HCT116 (cell line): ENCODE data around the gene PEX10. TPM values are rescaled to one million over a fixed set of nuclear protein-coding genes. Genes with fewer than 3 reads are reported as not detected.

Experiments used
- ATAC-seq: fragments of 200-7000 bp; cut with Tn5 transposase; 2 replicates; pipeline ENCODE4 v1.9.1; 2020; ENCODE audit warnings: mild to moderate bottlenecking, moderate library complexity
- BruUV-seq: library from RNA; stranded (reverse); fragments of 400-500 nt; replicated peaks from 2 replicates; lab custom pipeline; 2021; lab: Mats Ljungman, UMichigan
- CTCF ChIA-PET: fragments of 300-600 bp; sonication (Branson Sonifier 250); formaldehyde crosslinking; loops from one replicate; lab custom pipeline; 2021; ENCODE audit warnings: antibody characterized with exemption; lab: Charles Lee
- POLR2A ChIA-PET: fragments of 300-600, 350-600 bp; sonication (Branson Sonifier 250); formaldehyde crosslinking; loops from one replicate; lab custom pipeline; 2021; ENCODE audit warnings: antibody characterized with exemption; lab: Charles Lee
- RAD21 ChIA-PET, 2 experiments: fragments of 300-600 bp; sonication (Branson Sonifier 250); formaldehyde crosslinking; loops; one replicate each; lab custom pipeline; 2023; ENCODE audit warnings: low total read pairs in 2 of 2; ENCODE audit not compliant: uncharacterized antibody in 2 of 2, unreplicated experiment in 2 of 2, low non-redundant PET in 1 of 2; lab: Charles Lee
- DNase-seq: peaks from one replicate; pipeline ENCODE4 v3.0.0-alpha.2; 2010; ENCODE audit warnings: low read depth, low spot score
- H2AFZ ChIP-seq: fragments of 200-600 bp; shearing (Covaris generic), sonication (generic); 2 replicates; pipeline ENCODE4 v1.6.1; 2017; ENCODE audit warnings: low read depth, mixed run types, mixed read lengths, antibody characterized with exemption, low read length; ENCODE audit not compliant: poor library complexity, severe bottlenecking
- H3K27ac ChIP-seq: 2 replicates; pipeline ENCODE4 v1.5.1; 2012; ENCODE audit warnings: low read depth, low read length
- H3K27me3 ChIP-seq: fragments of 200-600 bp; sonication (generic); 2 replicates; pipeline ENCODE4 v1.6.1; 2016; ENCODE audit warnings: mixed run types, low read length, mixed read lengths; ENCODE audit not compliant: insufficient read depth
- H3K36me3 ChIP-seq, 2 experiments: fragments of 200-500 bp in 1 of 2; fragments of 200-600 bp in 1 of 2; sonication (Bioruptor generic) in 1 of 2; sonication (generic) in 1 of 2; 2 replicates each; pipeline versions ENCODE4 v1.5.1 to v1.6.1; 2014 to 2016; ENCODE audit warnings: low read length in 2 of 2, inconsistent platforms in 1 of 2, mixed read lengths in 1 of 2, mixed run types in 1 of 2; ENCODE audit not compliant: insufficient read depth in 2 of 2, control insufficient read depth in 1 of 2
- H3K4me1 ChIP-seq, 2 experiments: fragments of 200-600 bp in 1 of 2; sonication (generic) in 1 of 2; 2 replicates each; pipeline versions ENCODE4 v1.5.1 to v1.6.1; 2012 to 2017; ENCODE audit warnings: low read length in 2 of 2, inconsistent platforms in 1 of 2, mild to moderate bottlenecking in 1 of 2, mixed read lengths in 1 of 2, mixed run types in 1 of 2, moderate library complexity in 1 of 2; ENCODE audit not compliant: insufficient read depth in 2 of 2, control insufficient read depth in 1 of 2
- H3K4me2 ChIP-seq: fragments of 200-600 bp; sonication (generic); 2 replicates; pipeline ENCODE4 v1.6.1; 2017; ENCODE audit warnings: mixed run types, low read length, mixed read lengths
- H3K4me3 ChIP-seq, 2 experiments: fragments of 200-600 bp in 1 of 2; sonication (generic) in 1 of 2; replicated peaks in 1 of 2; 2 replicates each; pipeline ENCODE4 v1.5.1; 2011 to 2016; ENCODE audit warnings: low read length in 2 of 2, control low read depth in 1 of 2, low read depth in 1 of 2, mild to moderate bottlenecking in 1 of 2, mixed read lengths in 1 of 2, mixed run types in 1 of 2
- H3K79me2 ChIP-seq: fragments of 200-600 bp; sonication (generic); 2 replicates; pipeline ENCODE4 v1.6.1; 2017; ENCODE audit warnings: mild to moderate bottlenecking, mixed run types, low read length, moderate library complexity, mixed read lengths; ENCODE audit not compliant: insufficient read depth
- H3K9ac ChIP-seq: fragments of 200-600 bp; sonication (generic); 2 replicates; pipeline ENCODE4 v1.6.1; 2016; ENCODE audit warnings: low read length, mixed read lengths
- H3K9me2 ChIP-seq: fragments of 200-600 bp; sonication (generic), shearing (Covaris generic); 2 replicates; pipeline ENCODE4 v1.6.1; 2017; ENCODE audit warnings: mixed run types, mild to moderate bottlenecking, moderate library complexity; ENCODE audit not compliant: insufficient read depth
- H3K9me3 ChIP-seq, 2 experiments: fragments of 200-500 bp in 1 of 2; fragments of 200-600 bp in 1 of 2; sonication (Bioruptor generic) in 1 of 2; sonication (generic) in 1 of 2; 2 replicates each; pipeline ENCODE4 v1.6.1; 2014 to 2017; ENCODE audit warnings: low read length in 2 of 2, mixed read lengths in 2 of 2, inconsistent platforms in 1 of 2, low read depth in 1 of 2, mild to moderate bottlenecking in 1 of 2, mixed run types in 1 of 2, moderate library complexity in 1 of 2; ENCODE audit not compliant: control insufficient read depth in 1 of 2, insufficient read depth in 1 of 2
- H4K20me1 ChIP-seq: fragments of 200-600 bp; sonication (generic), shearing (Covaris generic); 2 replicates; pipeline ENCODE4 v1.6.1; 2017; ENCODE audit warnings: mixed run types, mild to moderate bottlenecking, moderate library complexity; ENCODE audit not compliant: insufficient read depth
- CBX3 ChIP-seq: IDR thresholded peaks from 2 replicates; pipeline ENCODE4 v1.6.1; 2012; ENCODE audit warnings: low read depth
- CEBPB ChIP-seq: IDR thresholded peaks from 2 replicates; pipeline ENCODE4 v1.6.1; 2012; ENCODE audit warnings: low read depth
- EGR1 ChIP-seq: IDR thresholded peaks from 2 replicates; pipeline ENCODE4 v1.6.1; 2012; ENCODE audit warnings: low read depth
- intact Hi-C: fragments of 100-400 bp; cut with micrococcal nuclease; formaldehyde crosslinking; loops from 2 replicates; pipeline ENCODE4 v1.10.0; 2022
- total RNA-seq: library from RNA; stranded (reverse); gene quantifications from one replicate; pipeline ENCODE4 v1.2.1, GENCODE V29; 2021; ENCODE audit not compliant: unreplicated experiment
- TF ChIP-seq, protein P1 (sequence below): IDR thresholded peaks from 2 replicates; pipeline ENCODE4 v1.6.1; 2012; ENCODE audit warnings: low read depth
- TF ChIP-seq, protein P2 (sequence below), 3 experiments: fragments of 200-600 bp in 1 of 3; sonication (generic) in 1 of 3; IDR thresholded peaks in 2 of 3; conservative IDR thresholded peaks in 1 of 3; 2 replicates each; pipeline ENCODE4 v1.5.1; 2012 to 2017; ENCODE audit warnings: low read depth in 2 of 3, low read length in 2 of 3, antibody characterized with exemption in 1 of 3, borderline replicate concordance in 1 of 3, control low read depth in 1 of 3, mild to moderate bottlenecking in 1 of 3, mixed read lengths in 1 of 3, mixed run types in 1 of 3, moderate library complexity in 1 of 3; ENCODE audit not compliant: insufficient read depth in 1 of 3

PEX10 gene
- total RNA-seq, 1 experiment from 2014 or later, result 27.9 TPM

DNA sequence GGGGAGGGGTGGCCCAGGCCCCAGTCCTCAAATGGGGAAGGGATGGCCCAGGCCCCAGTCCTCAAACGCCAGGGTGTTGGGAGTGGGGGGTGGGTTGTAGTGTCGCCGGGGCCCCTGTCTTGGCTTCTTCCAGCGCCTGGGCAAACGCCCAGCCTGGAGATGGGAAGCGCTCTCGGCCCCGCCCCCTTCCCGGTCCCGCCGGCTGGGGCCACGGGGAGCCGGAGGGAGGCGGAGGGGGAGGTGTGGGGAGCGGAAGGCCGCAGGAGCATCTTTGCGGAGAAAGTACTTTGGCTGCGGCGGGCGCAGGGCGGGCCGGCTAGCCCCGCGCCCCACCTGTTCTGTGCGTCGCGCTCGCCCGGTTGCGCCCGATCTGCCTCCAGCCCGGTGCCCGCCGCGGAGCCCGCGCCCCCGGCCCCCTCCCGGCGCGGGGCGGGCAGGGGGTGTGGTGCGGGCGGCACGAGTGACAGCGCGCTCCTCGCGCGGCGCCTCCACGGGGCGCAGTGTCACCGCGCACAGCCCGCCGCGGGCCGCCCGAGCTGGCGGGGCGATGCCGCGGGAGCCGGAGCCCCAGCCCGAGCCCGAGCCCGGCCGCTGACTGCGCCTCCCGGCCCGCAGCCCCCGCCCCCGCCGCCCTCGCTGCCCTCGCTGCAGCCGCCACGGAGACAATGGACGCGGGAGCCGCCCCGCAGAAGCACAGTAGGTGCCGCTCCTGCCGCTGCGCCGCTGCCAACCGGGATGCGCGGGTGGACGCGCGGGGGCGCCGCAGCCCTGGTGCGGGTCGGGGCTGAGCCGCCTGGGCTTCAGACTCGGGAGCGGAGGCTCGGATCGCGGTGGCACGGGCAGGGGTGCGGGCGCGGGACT lies 31.1 kb upstream of the PEX10 start:
- no peak overlapping the region for H3K4me2 ChIP-seq
- H3K27me3 ChIP-seq, result no peaks in the 10 kb centered on the region
- H3K36me3 ChIP-seq, result no peaks in the 10 kb centered on the region
- DNase-seq, result no peak
- H4K20me1 ChIP-seq, result no peaks in the 10 kb centered on the region
- no peak overlapping the region for H3K9ac ChIP-seq
- H3K9me2 ChIP-seq, result no peaks in the 10 kb centered on the region
- ChIA-PET RAD21 (interaction anchor here in 1 of 2 experiments (0.8 kb wide), 1 partner anchor 9 kb away, joined by 3 read pairs; no protein-coding TSS in a partner anchor), CTCF (no interaction called here), POLR2A (no interaction called here)
- TF ChIP-seq CBX3 (no peak), CEBPB (no peak), EGR1 (no peak)
- TF ChIP-seq, protein P1, sequence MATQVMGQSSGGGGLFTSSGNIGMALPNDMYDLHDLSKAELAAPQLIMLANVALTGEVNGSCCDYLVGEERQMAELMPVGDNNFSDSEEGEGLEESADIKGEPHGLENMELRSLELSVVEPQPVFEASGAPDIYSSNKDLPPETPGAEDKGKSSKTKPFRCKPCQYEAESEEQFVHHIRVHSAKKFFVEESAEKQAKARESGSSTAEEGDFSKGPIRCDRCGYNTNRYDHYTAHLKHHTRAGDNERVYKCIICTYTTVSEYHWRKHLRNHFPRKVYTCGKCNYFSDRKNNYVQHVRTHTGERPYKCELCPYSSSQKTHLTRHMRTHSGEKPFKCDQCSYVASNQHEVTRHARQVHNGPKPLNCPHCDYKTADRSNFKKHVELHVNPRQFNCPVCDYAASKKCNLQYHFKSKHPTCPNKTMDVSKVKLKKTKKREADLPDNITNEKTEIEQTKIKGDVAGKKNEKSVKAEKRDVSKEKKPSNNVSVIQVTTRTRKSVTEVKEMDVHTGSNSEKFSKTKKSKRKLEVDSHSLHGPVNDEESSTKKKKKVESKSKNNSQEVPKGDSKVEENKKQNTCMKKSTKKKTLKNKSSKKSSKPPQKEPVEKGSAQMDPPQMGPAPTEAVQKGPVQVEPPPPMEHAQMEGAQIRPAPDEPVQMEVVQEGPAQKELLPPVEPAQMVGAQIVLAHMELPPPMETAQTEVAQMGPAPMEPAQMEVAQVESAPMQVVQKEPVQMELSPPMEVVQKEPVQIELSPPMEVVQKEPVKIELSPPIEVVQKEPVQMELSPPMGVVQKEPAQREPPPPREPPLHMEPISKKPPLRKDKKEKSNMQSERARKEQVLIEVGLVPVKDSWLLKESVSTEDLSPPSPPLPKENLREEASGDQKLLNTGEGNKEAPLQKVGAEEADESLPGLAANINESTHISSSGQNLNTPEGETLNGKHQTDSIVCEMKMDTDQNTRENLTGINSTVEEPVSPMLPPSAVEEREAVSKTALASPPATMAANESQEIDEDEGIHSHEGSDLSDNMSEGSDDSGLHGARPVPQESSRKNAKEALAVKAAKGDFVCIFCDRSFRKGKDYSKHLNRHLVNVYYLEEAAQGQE, result no peak
- TF ChIP-seq, protein P2, sequence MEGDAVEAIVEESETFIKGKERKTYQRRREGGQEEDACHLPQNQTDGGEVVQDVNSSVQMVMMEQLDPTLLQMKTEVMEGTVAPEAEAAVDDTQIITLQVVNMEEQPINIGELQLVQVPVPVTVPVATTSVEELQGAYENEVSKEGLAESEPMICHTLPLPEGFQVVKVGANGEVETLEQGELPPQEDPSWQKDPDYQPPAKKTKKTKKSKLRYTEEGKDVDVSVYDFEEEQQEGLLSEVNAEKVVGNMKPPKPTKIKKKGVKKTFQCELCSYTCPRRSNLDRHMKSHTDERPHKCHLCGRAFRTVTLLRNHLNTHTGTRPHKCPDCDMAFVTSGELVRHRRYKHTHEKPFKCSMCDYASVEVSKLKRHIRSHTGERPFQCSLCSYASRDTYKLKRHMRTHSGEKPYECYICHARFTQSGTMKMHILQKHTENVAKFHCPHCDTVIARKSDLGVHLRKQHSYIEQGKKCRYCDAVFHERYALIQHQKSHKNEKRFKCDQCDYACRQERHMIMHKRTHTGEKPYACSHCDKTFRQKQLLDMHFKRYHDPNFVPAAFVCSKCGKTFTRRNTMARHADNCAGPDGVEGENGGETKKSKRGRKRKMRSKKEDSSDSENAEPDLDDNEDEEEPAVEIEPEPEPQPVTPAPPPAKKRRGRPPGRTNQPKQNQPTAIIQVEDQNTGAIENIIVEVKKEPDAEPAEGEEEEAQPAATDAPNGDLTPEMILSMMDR (IDR thresholded peaks at IDR 0.05 in 2 of 3, conservative IDR thresholded peaks at IDR 0.05 in 1 of 3; ENCODE audit: borderline replicate concordance in 1 of 3, insufficient read depth in 1 of 3, low read depth in 2 of 3, low read length in 2 of 3), result peak in 1 of 3 experiments; percentile 11; a peak in 1 of 6 replicates
- H3K4me1 ChIP-seq, result no peaks in the 10 kb centered on the region
- no peaks in the 10 kb centered on the region for H3K79me2 ChIP-seq
- H3K4me3 ChIP-seq, result no peak overlapping the region
- H3K9me3 ChIP-seq, result no peaks in the 10 kb centered on the region
- no peak overlapping the region for H2AFZ ChIP-seq
- no TSS peak for BruUV-seq
- peak; percentile 34; the same call in 1 of the 2 replicates for ATAC-seq
- H3K27ac ChIP-seq, result no peak overlapping the region
- intact Hi-C loops, result no loop called here
